T-helper 22 cell (primary cell): ENCODE results near the gene HDAC6.
"Not testable (repeated sequence)": the region's sequence is repeated elsewhere in the genome, so short reads cannot be mapped to it uniquely, and the experiment has no call there.

Experiments
- DNase-seq: peaks from one replicate; pipeline ENCODE4 v3.0.0-alpha.2; 2020; ENCODE audit warnings: low read depth

The HDAC6 gene

GRCh38 chrX:48826135-48826875 lies 24.4 kb downstream of the HDAC6 start, which contains the start of gene ERAS:
TSS of gene ERAS (plus strand) at chrX:48826513. CDS start at chrX:48829124, 2,611 bp downstream.
- DNase-seq = no peak

GRCh38 chrX:48826876-48827653 lies 25.2 kb downstream of the HDAC6 start:
- DNase-seq = no peak

- no peak for DNase-seq
These were observed 25.7 kb downstream of the HDAC6 start for GRCh38 chrX:48827654-48827968.

GRCh38 chrX:48829016-48829735 lies 27.3 kb downstream of the HDAC6 start:
- DNase-seq = no peak

GRCh38 chrX:48831136-48831908 lies 29.5 kb downstream of the HDAC6 start:
- no peak for DNase-seq

- DNase-seq = no peak
These were observed 30.0 kb downstream of the HDAC6 start for GRCh38 chrX:48831909-48832291.

- DNase-seq = no peak
These were observed 31.8 kb downstream of the HDAC6 start for GRCh38 chrX:48833542-48834138.

- no peak for DNase-seq
These were observed 32.5 kb downstream of the HDAC6 start for GRCh38 chrX:48834383-48834709.

GRCh38 chrX:48835524-48836329 lies 33.9 kb downstream of the HDAC6 start, which contains the start of gene PCSK1N:
TSS of gene PCSK1N (minus strand) at chrX:48835610. CDS start at chrX:48835532, 78 bp downstream.
- peak; percentile 37 for DNase-seq

- DNase-seq = no peak
These were observed 37.8 kb downstream of the HDAC6 start for GRCh38 chrX:48839686-48840085.

- no peak for DNase-seq
These were observed 47.0 kb downstream of the HDAC6 start for GRCh38 chrX:48848847-48849246.

- DNase-seq = no peak
These were observed 51.0 kb downstream of the HDAC6 start for GRCh38 chrX:48852857-48853256.

- DNase-seq = not testable (repeated sequence)
These were observed 51.6 kb downstream of the HDAC6 start for GRCh38 chrX:48853494-48853893.

- DNase-seq = not testable (repeated sequence)
These were observed 52.4 kb downstream of the HDAC6 start for GRCh38 chrX:48854121-48854804.

GRCh38 chrX:48854898-48855297 lies 53.0 kb downstream of the HDAC6 start:
- no peak for DNase-seq

GRCh38 chrX:48864210-48864609 lies 62.3 kb downstream of the HDAC6 start:
- DNase-seq = no peak

- DNase-seq = not testable (repeated sequence)
These were observed 70.2 kb downstream of the HDAC6 start for GRCh38 chrX:48872017-48872416.
